ENCODE results near the gene COL12A1.

DNA sequence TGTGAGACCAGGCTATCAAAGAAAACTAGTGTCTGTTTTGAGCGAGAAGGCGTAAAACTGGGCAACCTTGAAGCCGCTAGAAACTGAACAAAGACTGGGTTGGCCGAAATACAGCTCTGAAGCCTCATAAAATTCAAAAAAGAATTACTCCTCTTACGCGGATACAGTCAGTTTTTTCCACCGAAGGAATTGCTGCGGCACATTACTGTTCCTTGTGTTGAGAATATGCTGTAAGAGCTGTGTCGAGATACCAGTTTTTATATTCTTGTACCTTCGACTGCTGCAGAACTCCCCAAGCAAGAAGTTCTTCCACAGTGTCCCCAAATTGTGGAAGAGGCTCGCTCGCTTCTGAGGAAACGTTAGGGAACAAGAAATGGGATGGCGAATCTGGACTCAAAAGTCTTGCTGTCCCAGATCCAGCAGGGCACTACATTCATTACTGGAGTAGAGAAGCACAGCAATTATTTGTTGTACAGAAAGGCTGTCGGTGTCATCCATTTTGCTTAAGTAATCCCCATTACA lies 38.3 kb upstream of the COL12A1 start:
- TF ChIP-seq, protein P1, sequence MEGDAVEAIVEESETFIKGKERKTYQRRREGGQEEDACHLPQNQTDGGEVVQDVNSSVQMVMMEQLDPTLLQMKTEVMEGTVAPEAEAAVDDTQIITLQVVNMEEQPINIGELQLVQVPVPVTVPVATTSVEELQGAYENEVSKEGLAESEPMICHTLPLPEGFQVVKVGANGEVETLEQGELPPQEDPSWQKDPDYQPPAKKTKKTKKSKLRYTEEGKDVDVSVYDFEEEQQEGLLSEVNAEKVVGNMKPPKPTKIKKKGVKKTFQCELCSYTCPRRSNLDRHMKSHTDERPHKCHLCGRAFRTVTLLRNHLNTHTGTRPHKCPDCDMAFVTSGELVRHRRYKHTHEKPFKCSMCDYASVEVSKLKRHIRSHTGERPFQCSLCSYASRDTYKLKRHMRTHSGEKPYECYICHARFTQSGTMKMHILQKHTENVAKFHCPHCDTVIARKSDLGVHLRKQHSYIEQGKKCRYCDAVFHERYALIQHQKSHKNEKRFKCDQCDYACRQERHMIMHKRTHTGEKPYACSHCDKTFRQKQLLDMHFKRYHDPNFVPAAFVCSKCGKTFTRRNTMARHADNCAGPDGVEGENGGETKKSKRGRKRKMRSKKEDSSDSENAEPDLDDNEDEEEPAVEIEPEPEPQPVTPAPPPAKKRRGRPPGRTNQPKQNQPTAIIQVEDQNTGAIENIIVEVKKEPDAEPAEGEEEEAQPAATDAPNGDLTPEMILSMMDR (IDR thresholded peaks at IDR 0.05), result no peak
- no peak for TF ChIP-seq POLR2A (IDR thresholded peaks at IDR 0.05)
